ENCODE results near the gene SPNS2. TPM values are rescaled to one million over a fixed set of nuclear protein-coding genes. Genes with fewer than 3 reads are reported as not detected.

Gene SPNS2
- total RNA-seq, 2 experiments from 2014 or later, result 0.33 to 0.53 TPM

DNA sequence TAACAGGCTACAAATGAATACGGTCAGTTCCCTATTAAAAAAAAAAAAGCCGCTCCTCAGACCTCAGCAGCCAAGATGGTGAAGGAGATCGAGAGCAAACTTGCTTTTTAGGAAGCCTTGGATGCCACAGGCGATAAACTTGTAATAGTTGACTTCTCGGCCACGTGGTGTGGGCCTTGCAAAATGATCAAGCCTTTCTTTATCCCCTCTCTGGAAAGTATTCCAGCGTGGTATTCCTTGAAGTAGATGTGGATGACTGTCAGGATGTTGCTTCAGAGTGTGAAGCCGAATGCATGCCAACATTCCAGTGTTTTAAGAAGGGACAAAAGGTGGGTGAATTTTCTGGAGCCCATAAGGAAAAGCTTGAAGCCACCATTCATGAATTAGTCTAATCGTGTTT is 73.5 kb downstream of the SPNS2 start:
- TF ChIP-seq CTCF (IDR thresholded peaks at IDR 0.05), result no peak
- H3K4me1 ChIP-seq (ENCODE audit: insufficient read depth, low read length), result peaks cover 9% of the 10 kb centered on the region
- intact Hi-C loops (cut with DNase I, micrococcal nuclease), result no loop called here
- no peaks in the 10 kb centered on the region for H3K36me3 ChIP-seq (ENCODE audit: insufficient read depth, low read length)
- no peak overlapping the region for H3K4me3 Mint-ChIP-seq
- H3K9me3 ChIP-seq (ENCODE audit: control insufficient read depth in 1 of 2, insufficient read depth in 1 of 2, low read length in 2 of 2), result peaks cover 0 to 1% of the 10 kb centered on the region in 2 experiments
- ATAC-seq (ENCODE audit: poor library complexity) (no peak), DNase-seq (no peak)
- H3K27me3 Mint-ChIP-seq, result no peaks in the 10 kb centered on the region
- POLR2A ChIA-PET, result no interaction called here
- no peak overlapping the region for H3K27ac ChIP-seq (ENCODE audit: low read depth in 1 of 2, low read length in 2 of 2)
- H3K27ac Mint-ChIP-seq, result no peak overlapping the region
- H3K4me1 Mint-ChIP-seq (ENCODE audit: low read depth), result peaks cover 15% of the 10 kb centered on the region
- no peak overlapping the region for H3K4me3 ChIP-seq (ENCODE audit: low read length)
- no peaks in the 10 kb centered on the region for H3K9me3 Mint-ChIP-seq
- H3K27me3 ChIP-seq (ENCODE audit: control insufficient read depth in 1 of 2, insufficient read depth in 2 of 2, low read length in 2 of 2), result no peaks in the 10 kb centered on the region
- CTCF ChIA-PET, result no interaction called here
- no peaks in the 10 kb centered on the region for H3K36me3 Mint-ChIP-seq (ENCODE audit: low read depth)

DNA sequence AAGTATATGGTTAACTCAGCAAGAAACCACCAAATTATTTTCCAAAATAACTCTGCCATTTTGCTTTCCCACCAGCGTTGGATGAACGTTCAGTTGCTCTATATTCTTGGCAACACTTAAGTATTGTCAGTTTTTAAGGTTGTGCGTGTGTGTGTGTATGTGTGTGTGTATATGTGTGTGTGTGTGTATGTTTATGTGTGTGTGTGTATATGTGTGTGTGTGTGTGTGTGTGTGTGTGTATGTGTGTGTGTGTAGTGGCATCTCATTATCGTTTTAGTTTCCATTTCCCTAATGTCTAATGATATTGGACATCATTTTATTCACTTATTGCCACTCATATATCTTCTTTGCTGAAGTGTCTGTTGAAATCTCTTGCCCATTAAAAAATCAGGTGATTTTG is 74.4 kb downstream of the SPNS2 start:
- ChIA-PET CTCF (no interaction called here), POLR2A (no interaction called here)
- Mint-ChIP-seq H3K9me3 (no peaks in the 10 kb centered on the region), H3K27me3 (no peaks in the 10 kb centered on the region), H3K36me3 (ENCODE audit: low read depth) (no peaks in the 10 kb centered on the region), H3K4me3 (no peak overlapping the region), H3K27ac (no peak overlapping the region), H3K4me1 (ENCODE audit: low read depth) (peaks cover 15% of the 10 kb centered on the region)
- peaks cover 0 to 5% of the 10 kb centered on the region in 2 experiments for H3K9me3 ChIP-seq (ENCODE audit: control insufficient read depth in 1 of 2, insufficient read depth in 1 of 2, low read length in 2 of 2)
- H3K36me3 ChIP-seq (ENCODE audit: insufficient read depth, low read length), result no peaks in the 10 kb centered on the region
- no peak overlapping the region for H3K4me3 ChIP-seq (ENCODE audit: low read length)
- no peak for ATAC-seq (ENCODE audit: poor library complexity)
- H3K4me1 ChIP-seq (ENCODE audit: insufficient read depth, low read length), result peaks cover 9% of the 10 kb centered on the region
- no peaks in the 10 kb centered on the region for H3K27me3 ChIP-seq (ENCODE audit: control insufficient read depth in 1 of 2, insufficient read depth in 2 of 2, low read length in 2 of 2)
- no peak for TF ChIP-seq CTCF (IDR thresholded peaks at IDR 0.05)
- H3K27ac ChIP-seq (ENCODE audit: low read depth in 1 of 2, low read length in 2 of 2), result no peak overlapping the region
- DNase-seq, result no peak
- intact Hi-C loops (cut with DNase I, micrococcal nuclease), result no loop called here

DNA sequence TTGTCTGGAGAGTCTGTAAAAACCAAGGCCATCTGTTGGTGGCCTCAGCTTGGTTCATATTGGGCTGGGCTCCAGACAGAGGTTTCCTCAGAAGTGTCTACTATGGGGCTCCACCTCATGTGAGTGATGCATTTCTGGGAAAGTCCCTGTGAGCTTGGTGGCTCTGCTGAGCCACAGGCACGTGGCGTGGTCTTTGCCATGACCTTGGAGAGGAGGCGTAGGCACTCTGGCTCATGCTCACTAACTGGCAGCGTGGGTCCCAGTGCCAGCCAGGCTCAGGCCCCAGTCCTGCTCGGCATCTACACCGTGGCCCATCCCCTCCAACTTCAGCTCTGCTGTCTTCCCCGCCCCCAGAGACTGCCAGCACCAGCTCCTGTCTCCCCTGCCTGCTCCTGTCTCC is 75.0 kb downstream of the SPNS2 start:
- CTCF ChIA-PET, result interaction anchor here (0.6 kb wide), 1 partner anchor 24 kb away, joined by 4 read pairs; no protein-coding TSS in a partner anchor
- Mint-ChIP-seq H3K9me3 (no peaks in the 10 kb centered on the region), H3K4me1 (ENCODE audit: low read depth) (peaks cover 15% of the 10 kb centered on the region), H3K27me3 (no peaks in the 10 kb centered on the region), H3K4me3 (no peak overlapping the region), H3K27ac (no peak overlapping the region), H3K36me3 (ENCODE audit: low read depth) (no peaks in the 10 kb centered on the region)
- H3K4me3 ChIP-seq (ENCODE audit: low read length), result no peak overlapping the region
- H3K9me3 ChIP-seq (ENCODE audit: control insufficient read depth in 1 of 2, insufficient read depth in 1 of 2, low read length in 2 of 2), result peaks cover 0 to 5% of the 10 kb centered on the region in 2 experiments
- intact Hi-C loops (cut with DNase I, micrococcal nuclease), result no loop called here
- H3K27ac ChIP-seq (ENCODE audit: low read depth in 1 of 2, low read length in 2 of 2), result no peak overlapping the region
- POLR2A ChIA-PET, result no interaction called here
- no peak for TF ChIP-seq CTCF (IDR thresholded peaks at IDR 0.05)
- H3K36me3 ChIP-seq (ENCODE audit: insufficient read depth, low read length), result no peaks in the 10 kb centered on the region
- H3K4me1 ChIP-seq (ENCODE audit: insufficient read depth, low read length), result peaks cover 9% of the 10 kb centered on the region
- peak in 9 of 14 experiments; percentile 16 to 87 (median 23) for DNase-seq
- H3K27me3 ChIP-seq (ENCODE audit: control insufficient read depth in 1 of 2, insufficient read depth in 2 of 2, low read length in 2 of 2), result no peaks in the 10 kb centered on the region
- peak; percentile 95 for ATAC-seq (ENCODE audit: poor library complexity)

Measured in CD4-positive, alpha-beta T cell (primary cell).